Ramos (cell line): ENCODE measurements around the gene GPR89A.
"Not testable (repeated sequence)": the region's sequence is repeated elsewhere in the genome, so short reads cannot be mapped to it uniquely, and the experiment has no call there.

Experiments
- in situ Hi-C: fragments of 300-500 bp; cut with MboI; formaldehyde crosslinking; loops from one replicate; pipeline ENCODE4 v1.14.3; 2022; ENCODE audit warnings: low sequenced_read_pairs; ENCODE audit not compliant: unreplicated experiment

Gene GPR89A

GRCh38 chr1:145714524-145715111 is 106.8 kb downstream of the GPR89A start:
- in situ Hi-C loops: no loop called here

DNA sequence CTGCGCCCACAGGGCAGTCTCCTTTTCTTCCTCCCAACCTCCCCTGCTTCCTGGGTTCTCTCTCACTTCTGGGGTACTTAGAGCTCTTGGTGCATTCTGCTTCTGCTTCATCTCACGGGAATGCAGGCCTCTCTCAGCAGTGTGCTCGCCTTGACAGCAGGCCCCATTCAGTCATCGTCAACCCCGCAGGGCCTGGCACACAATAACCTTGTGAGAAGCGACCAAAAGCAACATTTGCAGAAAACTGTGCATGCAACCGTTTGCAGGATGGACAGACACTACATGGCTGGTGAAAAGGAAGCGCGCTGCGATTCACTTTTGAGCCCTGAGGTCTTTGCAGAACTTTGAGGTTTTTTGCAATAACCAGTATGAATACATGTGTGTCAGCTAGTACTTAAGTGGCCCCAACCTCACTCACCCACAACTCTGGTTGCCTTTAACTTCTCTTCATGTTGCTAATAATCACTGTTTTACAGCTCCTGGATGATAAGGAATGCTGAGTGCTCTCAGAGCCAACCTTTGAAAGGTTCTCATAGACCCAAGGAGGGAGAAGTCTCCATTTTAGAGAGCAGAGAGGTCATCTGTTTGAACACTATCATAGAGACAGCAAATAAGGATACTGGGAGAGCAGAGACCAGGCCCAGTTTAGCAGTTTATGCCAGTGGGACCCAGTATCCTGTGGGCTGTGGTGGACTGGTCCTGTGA is 109.0 kb downstream of the GPR89A start:
- in situ Hi-C loops: no loop called here

GRCh38 chr1:145717833-145718232 is 110.0 kb downstream of the GPR89A start:
- in situ Hi-C loops: no loop called here

- in situ Hi-C loops: not testable (repeated sequence)
Measured at GRCh38 chr1:145718465-145718864, 110.7 kb downstream of the GPR89A start.

DNA sequence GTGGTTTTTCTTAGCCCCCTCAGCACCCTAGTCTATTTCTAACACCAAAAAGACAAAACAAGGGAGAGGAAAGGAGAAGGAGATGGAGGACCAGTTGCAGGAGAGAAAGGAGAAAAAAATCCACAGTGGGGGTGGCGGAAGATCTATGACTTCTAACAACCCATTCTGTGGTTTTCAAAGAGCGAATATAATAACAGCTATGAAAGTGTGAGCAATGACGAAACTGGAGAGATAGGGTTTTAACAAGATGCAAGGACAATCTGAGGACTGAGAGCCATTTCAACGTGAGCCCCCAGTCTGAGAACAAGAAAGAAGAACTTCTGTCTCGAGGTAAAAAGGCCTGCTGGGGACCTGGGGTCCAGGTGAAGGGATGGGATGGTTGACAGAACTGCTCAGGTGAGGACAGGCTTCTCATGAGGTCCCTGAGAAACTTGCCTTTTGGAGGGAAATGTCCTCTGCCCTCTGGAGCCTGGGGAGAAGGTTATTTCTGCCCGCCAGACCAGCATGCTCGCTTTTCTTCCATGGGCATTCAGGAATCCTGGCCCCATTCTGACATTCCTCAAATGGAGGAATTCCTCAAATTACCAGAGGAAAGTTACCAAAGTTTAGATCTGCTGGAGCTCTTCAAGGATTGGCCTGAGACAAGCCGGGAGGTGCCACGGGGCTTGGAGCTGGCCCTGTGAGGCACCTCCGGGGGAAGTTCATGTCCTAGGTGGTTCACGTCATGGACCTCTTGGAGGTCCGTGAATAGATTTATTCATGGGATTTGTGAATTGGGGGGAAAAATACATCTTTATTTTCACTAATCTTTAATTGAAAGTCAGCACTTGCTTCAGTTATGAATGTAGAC is 111.7 kb downstream of the GPR89A start, which contains the start of gene CD160:
Gene CD160, plus strand, starts transcription at position 270 of the 850 bp plus-strand sequence. CDS start 8,829 bp downstream, outside the sequence.
- in situ Hi-C loops: no loop called here
